Effector CD8-positive, alpha-beta T cell (primary cell): ENCODE results near the gene MAPK8.

Experiments
- DNase-seq: peaks from one replicate; lab custom pipeline; 2025; lab: John Stamatoyannopoulos, UW

The MAPK8 gene

GRCh38 chr10:48477616-48478015 is 171.1 kb downstream of the MAPK8 start:
- no peak for DNase-seq

GRCh38 chr10:48478469-48478868 is 172.0 kb downstream of the MAPK8 start:
- no peak for DNase-seq

- no peak for DNase-seq
Observed at GRCh38 chr10:48478980-48479811, 172.7 kb downstream of the MAPK8 start.

GRCh38 chr10:48480397-48481374 is 174.2 kb downstream of the MAPK8 start:
- no peak for DNase-seq

- DNase-seq: no peak
Observed at GRCh38 chr10:48481385-48481784, 174.9 kb downstream of the MAPK8 start.

- DNase-seq: no peak
Observed at GRCh38 chr10:48482207-48482606, 175.7 kb downstream of the MAPK8 start.

- no peak for DNase-seq
Observed at GRCh38 chr10:48484911-48485310, 178.4 kb downstream of the MAPK8 start.

GRCh38 chr10:48485711-48486110 is 179.2 kb downstream of the MAPK8 start:
- no peak for DNase-seq

- DNase-seq: no peak
Observed at GRCh38 chr10:48487244-48487643, 180.8 kb downstream of the MAPK8 start.
